Glomerular endothelial cell (primary cell): ENCODE results near the gene MRAS. TPM values are rescaled to one million over a fixed set of nuclear protein-coding genes. Genes with fewer than 3 reads are reported as not detected.
"Not testable (repeated sequence)": the region's sequence is repeated elsewhere in the genome, so short reads cannot be mapped to it uniquely, and the experiment has no call there.

ENCODE experiments used
- DNase-seq: peaks from one replicate; pipeline ENCODE4 v3.0.0-alpha.2; 2011; ENCODE audit warnings: low read depth, low spot score; ENCODE audit errors: extremely low read depth
- total RNA-seq: library from RNA; depleted of rRNA; stranded (reverse); fragments of >200 nt; gene quantifications from 2 replicates; pipeline ENCODE4 v1.2.3, GENCODE V29; 2015

The MRAS gene
- total RNA-seq, 1 donor from 2014 or later: 14.1 TPM

DNA sequence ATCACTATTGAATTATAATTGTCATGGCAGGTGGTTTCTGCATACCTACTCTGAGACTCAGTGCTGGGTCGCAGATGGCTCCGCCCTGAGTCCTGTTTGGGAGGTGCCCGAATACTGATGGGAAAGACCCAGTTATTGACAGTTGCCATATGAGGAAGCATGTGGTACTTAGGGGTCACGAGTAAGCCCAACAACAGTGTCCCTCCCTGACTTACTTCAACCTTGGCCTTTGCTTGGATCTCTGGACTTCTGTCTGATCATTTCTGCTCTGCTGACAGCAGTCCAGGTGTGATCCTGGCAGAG is 16.8 kb downstream of the MRAS start:
- no peak for DNase-seq

DNA sequence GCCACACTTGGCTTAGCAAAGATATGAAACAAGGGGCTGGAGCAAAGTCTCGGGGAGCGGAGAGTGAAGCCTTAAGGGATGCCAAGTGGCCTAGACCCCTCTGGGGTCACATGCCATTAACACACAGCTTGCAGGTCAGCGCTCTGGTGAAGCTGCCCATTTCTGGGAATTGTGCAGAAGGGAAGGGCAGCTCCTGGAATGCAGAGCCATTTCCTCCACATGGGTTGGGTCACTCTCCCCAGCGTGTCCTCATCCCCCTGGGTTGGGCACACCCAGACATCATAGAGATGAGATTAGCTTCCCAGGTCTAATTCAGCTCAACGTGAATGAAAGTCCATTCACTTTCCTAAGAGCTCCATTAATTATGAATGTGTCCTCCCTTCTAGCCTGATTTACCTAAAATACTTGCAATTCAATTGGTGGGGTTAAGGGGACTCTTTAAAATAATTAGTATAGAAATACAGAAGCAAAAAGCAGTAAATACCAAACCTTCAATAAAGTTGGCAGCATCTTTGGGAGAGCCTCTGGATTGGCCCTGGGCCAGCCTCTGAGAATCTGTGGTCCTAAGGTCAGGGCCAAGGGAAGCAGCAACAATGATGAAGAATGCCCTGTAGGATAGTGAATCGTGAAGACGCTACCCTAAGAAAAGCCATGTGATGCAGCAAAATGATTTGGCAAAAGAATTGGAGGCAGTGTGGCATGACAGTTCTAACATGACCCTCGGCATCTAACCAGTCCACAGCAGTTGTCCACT is 17.8 kb downstream of the MRAS start:
- DNase-seq: no peak

DNA sequence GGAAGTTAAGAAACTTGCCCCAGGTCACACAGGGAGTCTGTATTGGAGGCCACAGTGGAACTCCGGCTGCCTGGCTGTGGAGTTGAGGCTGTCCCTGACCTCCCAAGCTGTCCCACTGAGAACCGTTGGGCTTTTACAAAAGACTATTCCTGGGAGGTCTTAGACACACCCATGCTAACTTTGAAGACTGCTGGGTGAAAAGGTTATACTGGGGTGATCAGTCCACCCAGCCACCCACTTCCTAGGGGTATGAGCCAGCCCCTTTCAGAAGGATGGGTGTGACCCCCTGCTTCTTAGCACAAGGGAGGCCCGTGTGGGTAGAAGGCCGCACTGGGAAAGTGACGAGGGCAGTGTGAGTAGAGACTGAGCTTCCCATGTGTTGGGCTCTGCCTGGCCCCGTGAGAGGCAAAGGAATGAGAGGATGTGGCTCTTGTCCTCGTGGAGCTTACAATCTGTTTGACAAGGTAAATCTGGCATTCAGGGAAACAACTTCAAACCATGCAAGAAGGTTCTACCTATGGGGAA is 19.0 kb downstream of the MRAS start:
- no peak for DNase-seq

DNA sequence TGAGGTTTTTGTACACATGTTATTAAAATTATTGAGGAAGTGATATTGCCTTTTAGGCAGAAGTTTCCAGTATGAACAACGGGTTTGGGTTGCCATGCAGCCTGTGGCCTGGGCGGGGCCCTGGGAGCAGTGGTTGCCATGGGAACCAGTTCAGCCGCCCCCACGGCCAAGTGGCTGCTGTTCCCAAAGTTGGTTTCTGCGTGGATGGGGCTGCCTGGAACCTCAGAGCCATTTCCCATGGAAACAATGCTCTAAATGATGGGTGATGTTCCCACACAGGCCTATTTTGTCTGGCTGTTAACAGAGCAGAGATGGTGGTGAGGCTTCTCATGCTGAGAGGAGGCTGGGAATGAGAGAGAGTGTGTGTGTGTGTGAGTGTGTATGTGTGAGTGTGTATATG is 19.5 kb downstream of the MRAS start:
- no peak for DNase-seq

DNA sequence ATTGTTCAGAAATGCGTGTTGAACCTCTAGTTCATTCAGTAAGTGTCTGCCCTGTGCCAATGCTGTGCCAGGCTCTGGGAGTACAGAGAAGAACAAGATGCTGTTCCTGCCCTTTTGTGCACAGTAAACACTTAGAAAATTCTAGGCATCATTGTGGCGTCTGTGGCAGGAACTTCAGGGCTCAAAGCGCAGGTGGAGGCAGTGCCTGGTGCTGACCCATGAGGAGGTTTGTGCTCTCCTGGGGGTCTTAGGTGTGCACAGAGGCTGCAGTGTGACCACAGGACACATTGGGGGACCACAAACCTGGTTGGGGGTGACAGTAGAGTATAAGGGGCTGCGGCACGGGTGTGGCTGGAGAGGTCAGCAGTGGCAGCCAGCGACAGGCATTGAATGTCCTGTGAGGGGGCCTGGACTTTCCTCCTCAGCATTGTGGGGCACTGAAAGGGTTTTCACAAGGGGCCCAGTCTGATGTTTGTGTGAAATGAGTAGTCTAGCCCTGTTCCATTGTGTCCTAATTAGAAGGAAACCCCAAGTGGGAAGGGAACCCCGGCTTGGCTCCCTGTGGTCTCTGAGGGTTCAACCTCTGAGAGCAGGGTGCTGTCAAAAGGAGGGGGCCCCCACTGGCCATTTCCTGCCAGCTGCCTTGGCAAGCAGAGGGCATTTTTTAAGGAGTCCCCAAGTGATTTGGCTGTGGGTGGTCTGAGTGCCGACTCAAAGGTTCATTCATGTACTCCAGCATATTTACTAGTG is 20.9 kb downstream of the MRAS start:
- no peak for DNase-seq

DNA sequence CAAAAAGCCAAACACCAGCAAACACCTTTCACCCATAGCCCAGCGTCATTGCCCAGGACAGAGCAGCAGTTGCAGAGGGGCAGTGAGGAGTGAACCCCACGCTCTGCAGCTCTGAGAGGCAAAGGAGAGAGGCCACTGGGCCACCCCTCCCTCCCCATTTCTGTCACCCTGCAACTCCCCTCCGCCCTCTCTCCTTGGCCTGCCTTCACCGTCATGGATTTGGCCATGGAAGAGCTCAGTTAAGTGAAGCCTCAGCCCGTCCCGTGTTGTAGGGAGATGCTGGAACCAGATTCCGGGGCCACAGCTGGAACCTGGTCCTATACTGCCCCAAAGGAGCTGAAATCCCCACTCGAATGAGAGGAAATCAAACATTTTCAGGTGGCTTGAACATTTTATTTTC is 21.9 kb downstream of the MRAS start:
- no peak for DNase-seq

DNA sequence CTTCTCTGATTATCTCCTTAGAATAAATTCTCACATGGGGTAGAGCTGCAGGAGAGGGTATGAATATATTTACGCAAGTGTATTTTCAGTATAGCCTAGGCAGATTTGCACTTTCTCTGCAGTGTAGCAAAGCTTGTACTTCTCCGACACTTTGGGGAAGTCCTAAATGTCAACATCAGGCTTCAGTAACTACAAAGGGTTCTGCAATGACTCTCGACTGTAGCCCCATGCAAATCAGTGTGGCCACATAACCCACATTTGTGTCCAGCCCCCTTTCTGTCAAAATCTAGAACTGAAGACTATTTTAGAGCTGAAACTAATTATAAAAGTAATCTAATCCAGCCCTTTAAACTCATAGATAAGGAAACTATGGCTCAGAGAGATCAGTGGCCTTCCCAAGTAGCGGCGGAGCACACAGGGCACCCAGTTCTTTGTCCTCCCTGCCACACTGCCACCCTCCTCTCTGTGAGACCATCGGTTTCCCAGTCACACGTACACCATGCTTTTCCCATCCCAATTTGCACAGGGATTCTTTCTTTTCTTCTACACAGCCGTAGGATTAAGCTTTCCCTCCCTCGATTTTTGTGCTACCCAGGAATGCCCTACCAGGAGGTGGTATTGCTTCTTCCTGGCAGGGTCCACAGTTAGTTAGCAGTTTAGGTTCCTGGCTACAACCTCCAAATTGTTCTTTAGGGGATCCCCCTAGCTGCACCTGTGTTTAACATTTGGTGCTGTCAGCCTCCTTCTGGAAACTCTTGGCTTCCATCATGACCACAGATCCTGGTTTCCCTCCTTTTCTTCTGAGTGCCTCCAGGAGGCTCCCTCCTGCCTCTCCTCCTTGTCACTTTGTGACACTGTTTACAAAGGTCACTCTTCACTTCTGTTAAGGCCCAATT is 22.9 kb downstream of the MRAS start:
- no peak for DNase-seq

DNA sequence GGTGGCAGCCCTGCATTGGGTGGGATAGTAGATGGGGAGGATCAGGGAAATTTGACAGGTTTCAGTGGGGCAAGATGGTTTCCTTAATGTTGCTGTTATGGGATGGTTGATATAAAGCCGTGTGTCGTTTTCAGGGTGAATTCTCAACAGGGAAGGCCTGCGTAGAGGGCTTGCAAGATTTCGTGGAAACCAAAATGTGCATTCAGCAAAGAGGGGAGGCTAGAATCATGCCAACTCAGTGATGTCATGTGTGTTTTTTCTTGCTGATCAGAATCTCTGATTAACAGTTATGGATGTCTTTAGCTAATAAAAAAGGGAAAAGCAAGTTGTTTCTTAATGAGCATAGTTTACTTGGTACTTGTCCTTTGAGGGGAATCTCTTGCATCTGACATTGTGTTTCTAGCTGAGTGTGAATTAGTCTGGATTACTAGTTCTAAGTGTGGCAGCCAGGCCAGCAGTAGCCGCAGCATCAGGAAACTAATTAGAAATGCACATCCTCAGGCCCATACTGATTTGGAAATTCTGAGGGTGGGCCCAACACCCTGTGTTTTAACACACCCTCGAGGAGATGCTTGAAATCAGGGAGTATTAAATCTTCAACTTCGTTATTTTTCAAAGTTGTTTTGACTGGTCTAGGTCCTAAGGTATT is 24.8 kb downstream of the MRAS start:
- no peak for DNase-seq

DNA sequence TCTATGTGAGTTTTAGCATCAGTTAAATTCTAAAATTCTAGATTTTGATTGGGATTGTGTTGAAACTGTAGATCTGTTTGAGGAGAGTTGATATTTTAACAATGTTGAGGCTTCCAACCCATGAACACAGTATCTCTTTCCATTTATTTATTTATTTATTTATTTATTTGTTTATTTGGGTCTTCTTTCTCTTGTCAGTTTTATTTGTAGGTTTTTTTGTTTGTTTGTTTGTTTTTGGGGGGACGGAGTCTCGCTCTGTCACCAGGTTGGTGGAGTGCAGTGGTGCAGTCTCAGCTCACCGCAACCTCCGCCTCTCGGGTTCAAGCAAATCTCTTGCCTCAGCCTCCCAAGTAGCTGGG is 25.3 kb downstream of the MRAS start:
- DNase-seq: no peak

DNA sequence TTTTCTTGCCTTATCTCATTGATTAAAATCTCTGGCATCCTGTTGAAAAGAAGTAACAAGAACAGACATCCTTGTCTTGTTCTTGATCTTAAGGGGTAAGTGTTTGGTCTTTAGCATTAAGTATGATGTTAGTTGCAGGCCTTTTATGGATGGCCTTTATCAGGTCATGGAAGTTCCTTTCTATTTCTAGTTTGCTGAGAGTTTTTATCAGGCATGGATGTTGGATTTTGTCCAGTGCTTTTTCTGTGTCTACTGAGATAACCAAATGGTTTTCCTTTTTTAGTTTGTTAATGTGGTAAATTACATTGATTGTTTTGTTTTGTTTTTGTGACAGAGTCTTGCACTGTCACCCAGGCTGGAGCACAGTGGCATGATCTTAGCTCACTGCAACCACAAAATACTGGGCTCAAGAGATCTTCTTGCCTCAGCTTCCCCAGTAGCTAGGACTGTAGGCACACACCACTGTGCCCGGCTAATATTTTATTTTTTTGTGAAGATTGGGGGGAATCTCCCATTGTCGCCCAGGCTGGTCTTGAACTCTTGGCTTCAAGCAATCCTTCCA is 26.3 kb downstream of the MRAS start:
- no peak for DNase-seq

DNA sequence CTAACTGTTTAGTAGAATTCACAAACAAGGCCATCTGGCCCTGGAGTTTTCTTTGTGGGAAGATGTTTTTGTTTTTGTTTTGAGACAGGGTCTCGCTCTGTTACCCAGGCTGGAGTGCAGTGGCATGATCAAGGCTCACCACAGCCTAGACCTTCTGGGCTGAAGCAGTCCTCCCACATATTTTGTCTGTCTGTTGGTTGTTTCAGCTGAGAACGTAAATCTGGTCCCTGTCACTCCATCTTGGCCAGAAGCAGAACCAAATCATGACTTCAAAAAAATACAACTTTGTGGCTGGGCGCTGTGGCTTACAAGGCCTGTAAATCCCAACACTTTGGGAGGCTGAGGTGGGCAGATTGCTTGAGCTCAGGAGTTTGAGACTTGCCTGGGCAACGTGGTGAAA is 27.1 kb downstream of the MRAS start:
- DNase-seq: no peak

DNA sequence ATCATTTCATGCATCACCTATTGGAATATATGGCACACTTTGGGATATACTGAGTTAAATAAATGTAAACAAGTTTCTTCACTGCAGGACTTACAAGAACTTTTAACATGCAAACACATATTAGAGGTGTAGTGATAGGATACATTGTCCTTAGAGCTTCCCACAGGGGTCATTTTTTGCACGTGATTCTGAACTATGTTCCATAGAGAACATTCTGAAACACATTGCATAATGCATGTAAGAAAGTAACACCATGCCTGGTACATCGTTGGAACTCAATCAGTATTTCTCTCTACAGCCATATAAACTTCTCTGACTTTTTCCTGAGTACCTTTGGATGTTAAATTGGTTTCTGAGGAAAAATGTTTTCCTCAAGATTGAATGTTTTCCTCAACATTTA is 28.3 kb downstream of the MRAS start:
- DNase-seq: no peak

DNA sequence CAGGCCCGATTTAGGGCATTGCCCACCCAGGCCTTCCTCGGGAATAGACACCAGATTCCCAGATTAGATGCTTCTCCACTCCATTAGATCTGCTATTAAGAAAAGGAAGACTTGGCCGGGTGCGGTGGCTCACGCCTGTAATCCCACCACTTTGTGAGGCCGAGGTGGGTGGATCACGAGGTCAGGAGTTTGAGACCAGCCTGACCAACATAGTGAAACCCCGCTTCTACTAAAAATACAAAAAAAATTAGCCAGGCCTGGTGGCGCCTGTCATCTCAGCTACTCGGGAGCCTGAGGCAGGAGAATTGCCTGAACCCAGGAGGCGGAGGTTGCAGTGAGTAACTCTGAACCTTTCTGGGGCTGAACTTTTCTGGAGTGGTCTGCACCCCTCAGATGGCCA is 28.8 kb downstream of the MRAS start:
- not testable (repeated sequence) for DNase-seq

DNA sequence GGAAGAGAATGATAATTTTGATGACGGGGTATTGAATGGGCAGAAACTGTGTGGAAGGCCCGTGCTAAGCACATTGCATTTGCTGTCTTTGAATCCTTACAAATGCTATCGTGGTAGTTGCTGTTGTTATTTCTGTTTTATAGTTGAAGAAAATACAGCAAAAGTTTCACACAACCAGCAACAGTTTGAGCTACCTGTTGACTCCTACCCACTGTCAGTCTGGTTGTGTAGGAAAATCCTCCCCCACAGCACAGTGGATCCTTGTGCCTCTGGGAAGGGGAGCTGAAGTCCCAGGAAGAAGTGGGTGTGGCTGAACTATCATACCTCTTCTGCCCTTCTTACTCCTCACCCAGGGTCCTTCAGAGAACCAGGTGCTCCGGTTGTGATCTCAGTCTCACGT is 29.4 kb downstream of the MRAS start:
- DNase-seq: no peak

DNA sequence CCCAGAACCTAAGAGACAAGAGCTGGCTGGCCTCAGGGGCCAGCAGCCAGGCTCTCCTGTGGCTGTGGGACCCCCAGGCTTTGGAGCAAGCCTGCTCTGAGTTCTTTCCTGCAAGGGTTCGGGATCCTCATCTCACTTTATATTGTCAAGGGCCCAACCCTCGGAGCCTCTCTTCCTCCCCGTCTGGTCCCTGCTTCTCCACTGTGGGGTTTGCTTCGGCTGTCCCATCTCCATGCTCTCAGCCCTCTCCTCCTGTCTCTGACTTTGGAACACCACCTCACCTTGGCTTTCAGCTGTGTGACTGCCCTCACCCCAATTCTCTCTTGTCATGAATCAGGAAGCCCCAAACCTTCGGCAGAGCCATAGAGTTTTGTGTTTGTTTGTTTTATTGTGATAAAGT is 30.0 kb downstream of the MRAS start:
- no peak for DNase-seq

DNA sequence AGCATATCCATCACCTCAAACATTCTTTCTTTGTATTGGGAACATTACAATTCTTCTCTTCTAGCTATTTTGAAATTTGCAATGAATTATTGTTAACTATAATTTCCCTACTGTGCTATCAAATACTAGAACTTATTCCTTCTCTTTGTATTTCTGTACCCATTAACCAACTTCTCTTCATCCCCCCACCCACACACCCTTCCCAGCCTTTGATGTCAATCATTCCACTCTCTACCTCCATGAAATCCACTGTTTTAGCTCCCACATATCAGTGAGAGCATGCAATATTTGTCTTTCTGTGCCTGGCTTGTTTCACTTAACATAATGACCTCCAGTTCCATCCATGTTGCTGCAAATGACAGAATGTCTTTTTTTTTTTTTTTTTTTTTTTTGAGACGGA is 30.6 kb downstream of the MRAS start:
- no peak for DNase-seq

DNA sequence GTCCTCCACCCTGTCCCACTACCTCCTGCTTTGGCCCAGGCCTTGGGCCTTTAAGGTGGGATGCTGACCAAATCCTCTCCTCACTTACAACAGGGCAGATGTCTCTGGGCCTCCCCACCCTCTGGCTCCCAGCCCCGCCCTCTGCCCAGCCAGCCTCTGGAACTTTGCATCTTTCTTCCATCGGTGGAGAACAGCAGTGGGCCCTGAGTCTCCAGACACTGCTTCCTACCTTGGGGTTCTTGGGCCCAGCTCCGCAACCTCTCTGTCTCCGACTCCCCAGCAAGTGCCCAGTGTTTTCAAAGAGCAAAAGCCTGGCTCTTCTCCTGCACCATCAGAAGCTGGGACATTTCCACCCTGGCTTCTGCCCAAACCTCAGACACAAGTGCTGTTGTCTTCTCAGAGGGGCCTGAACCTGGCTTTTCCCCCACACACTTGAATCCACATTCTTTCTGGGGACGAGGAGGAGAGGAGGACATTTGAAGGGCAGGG is 33.1 kb downstream of the MRAS start:
- no peak for DNase-seq

DNA sequence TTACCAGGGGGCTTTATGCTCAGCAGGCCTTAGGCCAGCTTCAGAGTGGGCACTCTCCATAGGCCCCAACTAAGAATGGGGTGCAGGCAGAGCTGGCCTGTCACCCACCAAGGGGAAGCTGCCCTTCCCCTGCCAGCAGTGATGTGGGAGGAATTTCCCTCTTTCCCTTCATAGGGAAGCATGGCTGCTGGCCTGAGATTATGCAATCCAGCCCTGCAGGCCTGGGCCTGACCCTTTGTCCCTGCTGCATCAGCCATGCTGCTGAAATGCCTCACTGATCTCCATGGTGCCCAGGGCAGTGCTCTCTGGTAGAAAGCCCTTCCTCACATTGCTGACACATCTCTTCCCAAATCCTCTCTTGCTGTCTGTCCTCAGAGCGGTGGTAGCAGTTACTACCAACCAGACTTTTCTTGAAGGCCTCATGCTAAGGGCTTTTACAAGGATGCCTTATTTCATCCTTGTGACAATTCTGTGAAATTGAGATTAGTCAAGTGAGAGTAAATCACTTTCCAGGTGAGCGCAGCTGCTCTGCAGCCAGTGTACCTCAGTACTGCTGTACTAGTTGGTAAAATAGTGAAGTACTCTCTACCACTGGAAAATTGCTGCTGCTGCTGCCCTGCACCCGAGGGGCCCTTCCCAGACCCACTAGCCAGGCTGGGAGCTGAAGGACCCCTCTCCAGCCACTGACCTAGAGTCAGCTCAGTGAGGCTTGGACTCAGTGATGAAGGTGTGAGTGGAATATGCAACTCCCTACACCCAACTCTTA is 33.8 kb downstream of the MRAS start:
- DNase-seq: no peak

DNA sequence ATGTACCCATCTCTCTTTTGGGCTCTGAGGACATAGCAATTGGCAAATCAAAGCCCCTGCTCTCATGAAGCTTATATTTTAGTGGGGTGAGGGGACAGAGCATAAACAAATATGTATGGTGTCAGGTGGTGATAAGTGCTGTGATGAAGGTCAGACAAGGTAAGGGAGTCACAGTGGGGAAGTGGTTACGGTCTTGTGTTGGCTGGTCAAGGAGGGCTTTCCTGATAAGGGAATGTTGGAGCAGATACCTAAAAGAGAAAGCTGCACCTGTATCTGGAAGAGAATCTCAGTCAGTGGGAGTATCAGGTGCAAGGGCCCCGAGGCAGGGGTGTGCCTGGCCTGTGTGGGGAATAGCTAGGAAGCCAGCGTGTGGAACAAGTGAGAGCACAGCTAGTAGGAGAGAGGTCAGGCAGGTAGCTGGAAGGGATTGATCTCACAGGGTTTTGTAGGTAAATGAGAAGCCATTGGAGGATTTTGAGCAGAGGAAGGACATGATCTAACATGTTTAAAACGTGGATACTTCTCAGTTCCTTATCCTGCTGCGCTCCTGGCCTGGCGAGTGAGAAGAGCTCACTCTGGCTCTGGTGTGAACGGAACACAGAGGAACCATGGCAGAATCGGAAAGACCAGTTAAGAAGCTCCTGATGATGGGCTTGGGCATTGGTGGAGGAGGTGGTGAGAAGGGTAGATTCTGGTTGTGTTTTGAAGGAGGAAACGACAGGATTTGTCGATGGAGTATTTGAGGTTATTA is 35.5 kb downstream of the MRAS start:
- DNase-seq: no peak
